A172 (cell line): ENCODE data around the gene GPRIN1. TPM values are rescaled to one million over a fixed set of nuclear protein-coding genes. Genes with fewer than 3 reads are reported as not detected.
A peak's percentile ranks its signal among the peaks of the same experiment; 100 is the strongest.
"Not testable (repeated sequence)": the region's sequence is repeated elsewhere in the genome, so short reads cannot be mapped to it uniquely, and the experiment has no call there.

Source experiments
- DNase-seq: peaks from one replicate; pipeline ENCODE4 v3.0.0-alpha.2; 2015; ENCODE audit warnings: low spot score
- total RNA-seq: library from RNA; depleted of rRNA; stranded (reverse); fragments of >200 nt; shearing (Covaris generic); gene quantifications from 2 replicates; pipeline ENCODE4 v1.2.3, GENCODE V29; 2014

The GPRIN1 gene
- total RNA-seq, 1 experiment from 2014 or later, result 24.6 TPM

- no peak for DNase-seq
These were observed 34.9 kb downstream of the GPRIN1 start for GRCh38 chr5:176575066-176575465.

- no peak for DNase-seq
These were observed 35.7 kb downstream of the GPRIN1 start for GRCh38 chr5:176574297-176574591.

- peak; percentile 40 for DNase-seq
These were observed 36.2 kb downstream of the GPRIN1 start for GRCh38 chr5:176573564-176574296.

- no peak for DNase-seq
These were observed 39.9 kb downstream of the GPRIN1 start for GRCh38 chr5:176570044-176570443.

DNA sequence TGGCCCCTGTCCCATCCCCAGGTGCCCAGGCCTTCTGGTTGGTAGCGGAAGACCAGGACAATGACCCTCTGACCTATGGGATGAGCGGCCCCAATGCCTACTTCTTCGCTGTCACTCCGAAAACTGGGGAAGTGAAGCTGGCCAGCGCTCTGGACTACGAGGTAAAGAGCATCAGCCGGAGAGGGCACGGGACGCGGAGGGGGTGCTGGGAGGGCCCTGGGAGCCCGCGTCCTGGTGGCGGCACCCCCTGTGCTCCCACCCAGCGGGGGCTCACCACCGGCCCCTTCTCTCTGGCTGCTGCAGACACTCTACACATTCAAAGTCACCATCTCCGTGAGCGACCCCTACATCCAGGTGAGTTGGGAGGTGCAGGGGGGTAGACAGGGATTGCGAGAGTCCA is 41.3 kb downstream of the GPRIN1 start:
- DNase-seq, result no peak

DNA sequence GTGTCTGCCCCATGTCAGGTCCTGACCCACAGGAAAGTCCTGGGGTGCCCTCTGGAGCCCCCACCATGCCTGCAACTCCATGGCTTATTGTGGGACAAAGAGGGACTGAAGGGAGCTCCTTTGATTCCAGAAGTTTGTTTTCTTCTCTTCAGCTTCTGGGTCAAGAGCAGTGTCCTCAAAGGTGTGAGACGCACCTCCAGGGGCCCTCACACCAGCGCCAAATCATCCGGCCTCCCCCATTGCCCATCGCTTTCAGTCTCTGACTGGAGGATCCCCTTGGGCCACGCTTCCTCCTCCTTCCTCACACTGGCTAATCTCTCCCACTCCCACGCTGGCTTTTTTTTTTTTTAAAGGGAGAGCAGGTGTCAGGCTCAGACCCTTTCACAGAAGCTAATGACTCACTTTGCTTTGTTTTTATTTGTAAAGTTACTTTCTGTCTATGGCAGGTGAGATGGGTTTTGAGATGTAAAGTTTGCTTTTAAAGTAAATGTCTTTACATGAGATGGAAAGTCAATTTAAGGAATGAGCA is 44.1 kb downstream of the GPRIN1 start:
- no peak for DNase-seq

DNA sequence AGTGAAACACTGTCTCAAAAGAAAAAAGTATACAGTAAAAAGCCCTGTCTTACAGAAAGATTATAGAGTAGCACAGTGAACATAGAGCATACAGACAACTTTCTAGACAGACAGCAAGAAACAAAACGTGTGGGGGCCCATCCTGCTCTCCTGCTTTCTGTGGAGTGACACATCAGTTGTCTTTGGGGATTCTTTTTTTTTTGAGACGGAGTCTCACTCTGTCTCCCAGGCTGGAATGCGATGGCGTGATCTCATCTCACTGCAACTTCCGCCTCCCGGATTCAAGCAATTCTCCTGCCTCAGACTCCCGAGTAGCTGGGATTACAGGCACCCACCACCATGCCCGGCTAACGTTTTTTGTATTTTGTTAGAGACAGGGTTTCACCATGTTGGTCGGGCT is 46.0 kb downstream of the GPRIN1 start:
- DNase-seq, result no peak

DNA sequence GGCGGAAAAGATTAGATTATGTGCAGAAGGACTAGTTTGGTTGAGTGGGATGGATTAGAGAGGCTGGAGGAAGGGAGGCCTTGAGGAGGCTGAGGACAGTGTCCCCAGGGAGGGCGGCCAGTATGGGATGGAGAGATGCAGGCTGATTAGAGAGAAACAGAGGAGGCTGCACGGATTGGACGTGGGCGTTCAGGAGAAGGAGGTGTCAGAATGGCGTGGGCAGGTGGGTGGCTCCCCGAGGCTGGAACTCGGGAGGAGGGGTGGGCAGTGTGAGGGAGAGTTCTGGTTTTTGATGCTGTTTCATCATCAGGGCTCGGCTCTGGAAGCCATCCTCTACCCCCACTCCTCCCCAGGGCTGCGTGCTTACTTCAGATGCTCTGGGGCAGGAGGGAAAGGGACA is 47.8 kb downstream of the GPRIN1 start:
- no peak for DNase-seq

DNA sequence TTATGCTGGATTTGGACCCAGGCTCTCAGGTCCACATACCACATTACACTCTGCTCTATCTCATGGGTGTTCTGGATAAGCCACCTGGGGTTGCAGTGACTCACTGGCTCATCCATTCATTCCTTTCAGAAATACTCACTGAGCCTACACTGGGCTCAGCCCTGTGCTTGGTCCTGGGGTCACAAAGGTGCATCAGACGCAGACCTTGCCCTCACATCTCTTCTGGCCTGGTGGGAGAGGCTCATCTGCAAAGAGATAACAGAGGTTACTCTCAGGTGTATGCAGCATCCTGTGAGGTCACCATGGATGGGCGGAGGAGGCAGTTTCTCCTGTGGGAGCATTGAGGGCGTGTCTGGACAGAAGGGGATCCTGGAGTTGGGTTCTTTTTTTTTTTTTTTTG is 48.7 kb downstream of the GPRIN1 start:
- no peak for DNase-seq

GRCh38 chr5:176560364-176560763 is 49.6 kb downstream of the GPRIN1 start:
- no peak for DNase-seq

- DNase-seq, result no peak
These were observed 50.3 kb downstream of the GPRIN1 start for GRCh38 chr5:176559683-176560082.

GRCh38 chr5:176557846-176558245 is 52.1 kb downstream of the GPRIN1 start:
- no peak for DNase-seq

DNA sequence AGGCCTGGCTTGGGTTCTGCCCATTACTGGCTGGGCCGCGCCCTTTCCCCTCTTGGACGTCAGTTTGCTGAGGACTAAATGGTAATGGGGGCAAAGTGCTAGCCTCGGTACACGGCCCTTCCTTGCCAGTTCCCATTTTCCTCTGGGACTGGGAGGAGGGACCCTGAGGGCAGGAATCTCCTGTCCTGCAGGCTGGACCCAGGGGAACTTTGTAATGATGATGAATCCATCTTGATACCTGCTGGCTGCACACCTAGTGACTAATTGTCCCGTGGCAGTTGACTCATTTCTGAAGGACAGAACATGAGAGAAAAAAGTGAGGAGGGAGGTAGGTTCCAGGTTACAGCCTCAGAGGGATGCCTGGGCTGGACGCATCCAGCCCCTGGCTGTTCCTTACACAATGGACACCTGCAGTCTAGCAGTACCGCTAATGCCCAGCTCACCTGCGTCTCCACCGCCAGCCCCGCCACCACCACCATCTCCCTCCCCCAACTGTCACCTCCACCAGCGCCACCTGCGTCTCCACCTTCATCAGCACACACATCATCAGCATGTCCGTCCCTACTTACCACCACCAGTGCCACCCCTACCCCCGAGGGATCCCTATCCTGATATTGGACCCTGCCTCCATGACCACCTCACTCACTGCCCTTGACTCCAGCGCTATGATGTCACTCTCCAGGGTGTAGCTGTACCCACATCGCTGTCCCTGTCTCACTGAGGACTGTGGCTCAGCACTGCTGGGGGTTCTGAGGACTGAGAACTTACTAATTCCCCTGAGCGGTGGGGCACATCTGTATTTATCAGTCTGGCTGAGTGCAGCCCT is 56.5 kb downstream of the GPRIN1 start:
- DNase-seq, result peak; percentile 52

GRCh38 chr5:176552332-176552869 is 57.6 kb downstream of the GPRIN1 start:
- no peak for DNase-seq

- DNase-seq, result not testable (repeated sequence)
These were observed 59.0 kb downstream of the GPRIN1 start for GRCh38 chr5:176550937-176551336.

DNA sequence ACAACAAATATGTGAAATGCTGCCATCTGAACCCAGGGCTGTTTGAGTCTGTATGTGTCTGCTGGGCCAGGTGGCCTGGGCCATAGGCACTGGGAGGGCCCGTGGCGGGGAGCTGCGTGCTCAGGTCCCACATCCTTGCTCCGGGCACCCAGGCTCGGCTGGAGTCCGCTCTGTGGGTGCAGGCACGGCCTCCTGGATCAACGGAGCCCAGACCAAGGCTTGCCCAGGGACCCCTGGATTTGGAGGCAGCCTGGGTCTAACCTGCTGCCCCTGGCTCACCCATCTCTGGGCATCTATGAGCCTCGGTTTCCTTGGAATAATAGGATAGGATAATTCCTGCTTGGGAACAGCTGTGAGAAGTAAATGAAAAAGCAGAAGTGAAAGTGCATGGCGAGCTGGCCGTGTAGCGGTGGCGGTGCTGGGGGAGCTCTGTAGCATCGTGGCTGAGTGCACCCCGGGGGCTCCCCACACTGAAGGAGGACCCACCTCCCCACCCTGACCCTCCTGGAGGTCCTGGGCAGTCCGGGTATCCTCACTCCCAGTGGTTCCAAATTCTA is 59.6 kb downstream of the GPRIN1 start:
- DNase-seq, result no peak

DNA sequence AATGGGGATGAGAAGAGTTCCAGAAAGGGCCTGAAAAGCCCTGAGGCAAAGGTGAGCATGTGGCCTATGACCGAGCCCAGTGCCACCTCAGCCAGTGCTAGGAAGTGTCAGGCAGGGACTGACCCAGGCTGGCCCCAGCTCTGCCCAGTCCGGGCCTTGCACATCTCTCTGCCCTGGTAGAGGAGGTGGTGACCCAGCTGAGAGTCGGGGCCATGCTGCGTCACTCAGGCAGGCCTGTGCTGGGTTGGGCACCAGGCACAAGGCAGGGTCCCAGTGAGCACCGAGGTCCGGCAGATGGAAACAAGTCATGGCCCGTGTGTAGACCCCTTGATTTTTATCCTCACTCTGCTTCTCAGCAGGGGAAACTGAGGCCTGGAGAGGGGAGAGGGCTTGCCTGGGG is 60.1 kb downstream of the GPRIN1 start:
- no peak for DNase-seq

GRCh38 chr5:176548967-176549444 is 61.0 kb downstream of the GPRIN1 start, which contains the start of gene CDHR2:
Gene CDHR2 (plus strand): TSS chr5:176549342. CDS start chr5:176565353, 16,011 bp downstream.
- DNase-seq, result no peak

DNA sequence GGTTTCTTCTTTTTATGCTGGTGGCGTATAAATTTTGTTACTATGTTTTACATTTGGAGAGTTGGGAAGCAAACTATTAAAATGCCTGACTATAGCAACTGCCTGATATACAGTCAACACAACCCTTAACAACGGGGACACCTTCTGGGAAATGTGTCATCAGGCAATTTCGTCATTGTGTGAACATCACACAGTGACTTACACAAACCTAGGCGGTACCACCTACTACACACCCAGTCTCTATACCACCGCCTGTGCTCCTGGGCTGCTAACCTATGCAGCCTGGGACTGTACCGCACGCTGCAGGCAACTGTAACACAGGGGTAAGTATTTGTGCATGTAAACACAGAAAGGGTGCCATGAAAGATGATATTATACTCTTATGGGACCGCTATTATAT is 62.2 kb downstream of the GPRIN1 start:
- no peak for DNase-seq
